GM19324 (cell line): ENCODE data around the gene KDM6A.

ENCODE experiments used
- ATAC-seq: cut with Tn5 transposase; IDR thresholded peaks from one replicate; pipeline ENCODE4 v1.9.1; 2021; ENCODE audit warnings: mild to moderate bottlenecking, moderate library complexity; ENCODE audit not compliant: unreplicated experiment, low FRiP score

Gene KDM6A

GRCh38 chrX:45150821-45151220 is 277.8 kb downstream of the KDM6A start:
- no peak for ATAC-seq

GRCh38 chrX:45154033-45154360 is 281.0 kb downstream of the KDM6A start:
- ATAC-seq: no peak

- no peak for ATAC-seq
Observed at GRCh38 chrX:45154462-45154861, 281.5 kb downstream of the KDM6A start.

DNA sequence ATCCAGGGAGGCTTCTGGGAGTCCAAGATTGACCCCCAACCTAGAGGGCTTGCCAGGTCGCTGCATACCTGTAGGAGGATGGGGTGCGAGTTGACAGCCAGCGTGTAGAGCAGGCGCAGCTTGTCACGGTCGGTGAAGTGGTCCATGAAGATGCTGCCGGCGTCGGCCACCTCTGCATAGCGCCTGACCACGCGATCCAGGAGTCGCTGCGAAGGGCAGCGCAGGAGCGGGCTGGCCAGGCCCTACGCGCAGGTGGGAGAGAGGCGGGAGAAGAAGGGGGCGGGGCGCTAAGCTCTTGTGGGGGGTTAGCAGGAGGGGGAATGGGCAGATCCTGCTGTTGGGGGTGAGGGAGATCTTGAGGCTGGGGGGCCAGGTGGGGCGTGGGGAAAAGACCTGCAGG is 284.7 kb downstream of the KDM6A start:
- ATAC-seq: no peak
